GM19467 (cell line): Measurements from ENCODE around the gene SQSTM1.
A peak's percentile ranks its signal among the peaks of the same experiment; 100 is the strongest.
"Not testable (repeated sequence)": the region's sequence is repeated elsewhere in the genome, so short reads cannot be mapped to it uniquely, and the experiment has no call there.

ENCODE experiments used
- ATAC-seq: cut with Tn5 transposase; IDR thresholded peaks from one replicate; pipeline ENCODE4 v1.9.1; 2021; ENCODE audit warnings: mild to moderate bottlenecking, moderate library complexity; ENCODE audit not compliant: unreplicated experiment

Gene SQSTM1

DNA sequence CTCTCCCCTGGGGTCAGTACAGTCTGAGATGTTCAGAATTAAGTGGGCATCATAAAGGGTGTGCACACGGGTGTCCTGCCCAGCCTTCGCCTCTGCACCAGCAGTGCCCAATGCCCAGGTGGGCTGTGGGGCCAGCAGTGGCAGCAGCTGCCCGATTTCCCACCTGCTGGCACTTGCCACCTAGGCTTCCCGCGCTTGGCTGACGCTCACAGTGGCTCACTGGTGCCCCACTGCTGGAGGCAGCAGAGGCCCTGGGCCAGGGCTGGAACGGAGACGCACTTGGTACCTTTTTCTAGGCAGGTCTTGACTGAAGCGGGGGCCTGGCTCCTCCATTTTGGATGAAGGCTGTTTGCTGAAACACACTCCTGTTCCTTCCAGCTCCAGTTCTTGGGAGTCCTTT, 20.9 kb downstream of the SQSTM1 start:
- ATAC-seq, result no peak

- ATAC-seq, result peak; percentile 83
These were observed 32.4 kb downstream of the SQSTM1 start for GRCh38 chr5:179852993-179853547.

DNA sequence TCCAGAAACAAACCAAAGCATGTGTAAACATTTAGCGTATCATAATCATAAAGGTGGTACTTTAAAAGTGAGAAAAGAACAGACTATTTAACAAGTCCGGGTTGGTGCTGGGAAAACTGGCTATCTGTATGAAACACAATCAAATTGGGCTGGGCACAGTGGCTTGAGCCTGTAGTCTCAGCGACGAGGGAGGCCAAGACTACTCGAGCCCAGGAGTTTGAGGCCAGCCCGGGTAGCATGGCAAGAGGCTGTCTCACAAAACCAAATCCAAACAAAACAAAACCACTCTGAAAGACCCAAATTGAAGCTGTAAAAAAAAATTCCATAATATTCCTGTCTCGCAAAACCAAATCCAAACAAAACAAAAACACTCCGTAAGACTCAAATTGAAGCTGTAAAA, 33.7 kb downstream of the SQSTM1 start:
- no peak for ATAC-seq

- ATAC-seq, result peak; percentile 38
These were observed 37.5 kb downstream of the SQSTM1 start for GRCh38 chr5:179858241-179858585.

- peak; percentile 92 for ATAC-seq
These were observed 38.1 kb downstream of the SQSTM1 start, which contains the start of gene MRNIP for GRCh38 chr5:179858586-179859427. TSS of gene MRNIP (minus strand) at chr5:179858817. CDS start at chr5:179858796, 21 bp downstream.

GRCh38 chr5:179860301-179860700, 39.6 kb downstream of the SQSTM1 start:
- ATAC-seq, result no peak

DNA sequence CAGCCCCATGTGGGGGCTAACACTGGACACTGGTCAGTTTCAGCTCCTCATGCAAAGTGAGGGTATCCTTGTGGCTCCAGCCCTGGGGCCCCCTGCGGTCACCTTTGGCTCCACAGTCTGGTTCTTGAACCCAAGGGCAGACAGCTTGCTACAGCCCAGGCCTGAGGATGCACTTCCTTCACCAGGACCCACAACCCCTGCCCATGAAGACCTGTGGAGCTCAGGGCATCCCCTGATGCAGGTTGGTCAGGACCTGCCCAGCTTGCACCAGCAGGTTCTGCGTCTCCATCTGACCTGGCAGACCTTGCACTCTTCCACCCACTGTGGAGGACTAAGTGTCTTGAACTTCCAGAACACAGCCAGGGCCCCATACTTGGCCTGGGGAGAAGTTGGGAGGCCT, 41.6 kb downstream of the SQSTM1 start:
- ATAC-seq, result no peak

DNA sequence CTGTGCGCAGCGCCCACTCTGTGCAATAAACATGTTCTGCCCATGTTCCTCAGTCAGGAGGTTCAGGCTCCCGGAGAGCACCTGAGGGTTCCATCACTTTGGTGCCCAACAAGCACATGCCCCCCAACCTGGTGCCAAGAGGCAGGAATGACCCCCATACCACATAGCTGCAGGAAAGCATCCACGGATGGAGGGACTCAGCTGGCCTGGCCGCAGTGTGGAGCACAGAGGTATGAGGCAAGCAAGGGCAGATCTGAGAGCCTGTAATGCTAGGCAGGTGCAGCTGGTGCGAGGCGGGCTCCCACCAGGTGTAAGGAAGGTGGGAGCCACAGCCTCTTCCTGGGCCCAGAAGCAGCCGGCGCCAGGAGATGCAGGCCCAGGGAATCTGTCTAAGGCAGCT, 42.2 kb downstream of the SQSTM1 start:
- no peak for ATAC-seq

- ATAC-seq, result no peak
These were observed 42.9 kb downstream of the SQSTM1 start for GRCh38 chr5:179863449-179864085.

DNA sequence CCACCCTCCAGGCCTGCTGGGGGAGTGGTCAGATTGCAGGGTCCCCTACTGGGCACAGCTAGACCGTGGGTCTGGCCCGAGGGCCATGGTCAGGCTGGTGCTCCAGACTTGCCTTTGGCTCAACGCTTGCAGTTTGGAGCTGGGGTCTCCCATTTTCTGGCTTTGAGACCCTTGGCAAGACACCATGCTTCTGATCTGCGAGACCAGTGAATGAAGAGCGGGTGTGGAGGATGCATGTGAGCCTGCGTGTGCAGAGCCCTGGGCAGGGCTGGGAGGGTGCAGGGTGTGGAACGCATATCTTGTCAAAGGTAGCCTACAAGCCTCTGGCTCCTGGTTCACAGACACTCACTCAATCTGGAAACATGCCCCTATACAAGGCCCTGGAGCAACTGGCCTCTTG, 44.0 kb downstream of the SQSTM1 start:
- ATAC-seq, result no peak

DNA sequence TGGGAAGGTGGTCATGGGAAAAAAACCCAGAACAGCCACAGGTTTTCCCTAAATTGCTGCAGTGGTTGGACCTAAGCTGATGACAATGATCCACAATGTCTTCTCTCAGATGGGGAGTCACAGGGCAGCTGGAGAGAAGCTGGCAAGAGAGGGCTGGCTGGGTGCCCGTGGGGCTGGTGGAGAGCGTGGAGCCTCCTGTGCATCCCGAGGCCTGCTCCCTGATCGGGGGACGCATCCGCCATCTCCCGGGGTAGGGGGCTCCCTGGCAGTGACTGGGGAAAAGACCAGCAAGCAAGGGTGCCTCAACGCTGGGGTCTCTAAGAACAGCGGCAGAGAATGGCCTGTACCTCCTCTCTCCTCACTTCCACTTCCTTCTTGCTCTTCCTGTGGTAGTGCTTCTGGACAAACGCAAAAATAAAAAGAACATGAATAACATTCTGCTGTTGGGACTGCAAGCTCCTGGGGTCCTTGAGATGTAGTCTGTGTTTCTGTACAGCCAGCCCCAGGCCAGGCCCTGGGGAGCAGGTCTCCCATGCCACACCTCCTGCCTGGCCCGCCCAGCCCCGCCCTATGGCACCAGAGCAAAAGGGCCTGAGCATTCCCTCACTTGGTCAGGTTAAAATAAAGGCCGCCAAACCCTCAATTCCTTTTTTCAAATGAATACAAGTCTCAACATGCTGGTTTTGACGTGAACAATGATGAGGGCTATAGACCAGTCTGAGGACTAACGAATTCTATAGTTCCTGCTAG, 45.0 kb downstream of the SQSTM1 start:
- ATAC-seq, result no peak

DNA sequence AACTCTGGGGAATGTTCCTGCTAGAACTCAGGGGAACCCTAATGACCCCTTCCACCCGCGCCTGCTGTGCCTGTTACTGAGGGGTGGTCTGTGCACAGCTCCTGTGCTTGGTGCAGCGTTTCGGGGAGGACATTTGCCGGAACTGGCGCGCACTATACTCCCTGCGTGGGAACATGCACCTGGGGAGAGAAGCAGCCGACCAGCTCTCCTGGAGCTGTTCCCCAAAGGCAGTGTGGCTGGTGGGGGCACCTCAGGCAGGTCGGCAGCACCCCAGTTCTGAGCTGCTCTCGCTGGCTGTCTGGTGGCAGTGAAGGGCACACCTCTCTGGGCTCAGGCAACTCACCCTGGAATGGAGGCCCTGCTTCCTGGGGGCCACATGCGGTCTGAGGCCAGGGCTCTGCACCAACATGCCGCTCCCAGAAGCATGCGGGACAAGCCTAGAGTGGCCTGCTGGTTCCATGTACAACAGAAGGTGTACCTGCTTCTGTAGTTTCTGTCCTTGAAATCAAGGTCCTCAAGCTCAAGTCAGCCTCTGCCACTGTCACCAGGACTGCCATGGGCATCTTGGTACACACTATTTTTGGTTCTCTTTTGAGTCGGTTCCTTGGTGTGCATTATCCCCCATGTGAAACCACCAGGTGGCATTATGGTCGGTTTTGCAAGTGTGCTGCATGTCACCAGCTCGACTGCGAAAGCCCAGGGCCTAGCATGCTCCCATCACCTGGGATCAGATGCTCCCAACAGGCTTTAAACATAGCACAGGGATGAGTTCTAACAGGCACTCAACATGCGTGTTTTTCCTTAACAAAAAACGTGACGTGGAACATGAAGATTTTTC, 45.8 kb downstream of the SQSTM1 start:
- ATAC-seq, result no peak

GRCh38 chr5:179867079-179867465, 46.4 kb downstream of the SQSTM1 start:
- no peak for ATAC-seq

DNA sequence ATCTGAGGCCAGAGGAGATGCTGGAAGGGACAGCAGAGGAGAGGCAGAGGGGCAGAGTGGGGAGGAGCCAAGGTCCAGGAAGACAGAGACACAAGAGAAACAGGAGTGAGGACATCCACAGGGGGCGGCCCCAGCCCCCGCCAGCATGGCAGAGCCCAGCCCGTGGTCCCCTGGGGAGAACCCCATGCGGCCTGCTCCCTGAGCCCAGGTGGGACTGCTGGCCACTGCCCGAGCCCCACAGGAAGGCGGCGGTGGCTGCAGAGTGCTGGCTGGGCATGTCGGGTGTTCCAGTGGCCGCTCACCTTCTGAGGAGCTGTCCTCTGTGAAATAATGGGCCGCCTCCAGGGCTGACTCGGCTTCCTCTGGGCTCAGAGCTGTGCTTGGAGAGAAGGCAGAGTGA, 46.8 kb downstream of the SQSTM1 start:
- ATAC-seq, result no peak

DNA sequence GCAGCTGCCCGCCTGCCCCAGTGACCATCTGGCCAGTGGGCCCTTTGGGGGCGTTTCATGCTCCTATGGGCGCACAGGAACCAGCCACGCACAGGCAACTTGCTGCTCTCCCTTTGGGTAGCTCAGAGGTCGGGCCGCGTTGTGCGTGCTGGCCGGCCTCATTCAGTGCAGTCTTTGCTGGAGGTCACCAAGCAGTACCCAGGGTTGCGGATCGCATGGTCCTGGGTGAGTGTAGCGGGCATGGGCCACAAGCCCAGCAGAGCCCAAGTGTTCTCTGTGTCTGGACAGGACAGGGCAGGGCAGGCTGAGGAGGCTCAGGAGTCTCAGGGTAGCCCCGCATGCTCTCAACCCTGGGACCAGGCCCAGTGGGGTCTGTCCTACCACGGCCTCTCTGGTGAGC, 47.8 kb downstream of the SQSTM1 start:
- no peak for ATAC-seq

GRCh38 chr5:179869101-179869500, 48.4 kb downstream of the SQSTM1 start:
- no peak for ATAC-seq

DNA sequence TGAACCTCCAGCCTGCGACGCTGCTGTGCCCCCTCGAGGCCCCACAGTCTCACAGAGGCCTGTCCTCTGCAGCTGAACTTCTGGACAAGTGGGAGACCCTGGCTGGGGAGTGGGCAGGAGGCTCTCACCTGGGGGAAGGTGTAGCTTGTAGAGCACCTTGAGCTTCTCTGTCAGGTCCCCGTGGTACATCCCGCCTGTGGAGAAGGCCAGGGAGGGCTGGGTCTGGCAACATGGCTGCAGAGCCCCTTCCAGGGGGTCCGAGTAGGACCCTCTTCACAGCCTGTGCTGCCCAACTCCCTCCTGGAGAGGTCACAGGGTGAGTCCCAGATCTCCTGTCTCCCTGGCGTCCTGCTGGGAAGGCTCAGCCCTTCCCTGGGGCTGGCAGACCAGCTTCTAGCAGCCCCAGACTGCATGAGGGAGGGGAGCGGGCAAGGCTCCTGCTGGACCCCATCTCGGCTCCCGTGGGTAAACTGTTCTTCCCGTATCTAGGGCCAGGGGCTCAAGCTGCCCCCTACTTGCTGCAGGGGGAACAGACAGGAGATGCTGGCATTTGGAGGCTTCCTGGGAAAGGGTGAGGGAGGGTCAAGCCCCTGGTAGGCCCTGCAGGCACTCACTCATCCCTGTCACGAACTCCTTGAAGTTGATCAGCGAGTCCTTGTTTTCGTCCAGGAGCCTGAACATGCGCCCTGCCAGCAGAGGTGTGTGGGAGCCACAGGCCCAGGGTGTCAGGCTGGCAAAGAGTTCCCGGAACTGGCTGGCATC, 49.1 kb downstream of the SQSTM1 start:
- ATAC-seq, result no peak

GRCh38 chr5:179870403-179870903, 49.7 kb downstream of the SQSTM1 start:
- no peak for ATAC-seq

DNA sequence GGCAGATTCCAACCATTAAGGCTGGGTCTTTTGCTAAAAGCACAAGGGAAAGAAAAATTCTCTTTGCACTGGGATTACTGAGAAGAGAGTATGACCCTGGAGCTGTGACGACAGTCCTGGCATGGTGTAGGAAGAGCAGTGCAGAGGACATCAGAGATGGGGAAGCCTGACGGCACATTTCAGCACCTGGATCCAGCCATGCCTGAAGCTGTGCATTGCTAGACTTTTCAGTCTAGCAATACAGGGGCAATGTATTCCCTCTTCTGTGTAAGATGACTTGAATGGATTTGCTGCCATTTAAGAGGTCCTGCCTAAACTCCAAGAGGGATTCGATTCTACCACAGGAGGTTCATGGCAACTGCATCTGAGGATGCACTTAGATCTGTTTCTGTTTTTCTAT, 50.2 kb downstream of the SQSTM1 start:
- no peak for ATAC-seq

- ATAC-seq, result not testable (repeated sequence)
These were observed 50.8 kb downstream of the SQSTM1 start for GRCh38 chr5:179871533-179871932.
